Neural cell (in vitro differentiated cells): ENCODE data around the gene FZD7.

ENCODE experiments used
- CTCF ChIP-seq: fragments of 450-650 bp; IDR thresholded peaks from 2 replicates; pipeline ENCODE4 v1.5.1; 2014; ENCODE audit warnings: antibody characterized with exemption, mild to moderate bottlenecking, moderate library complexity; ENCODE audit not compliant: poor library complexity, severe bottlenecking
- EZH2 ChIP-seq: fragments of 200-600, 300-800 bp; shearing (Covaris generic), sonication (generic); IDR thresholded peaks from 2 replicates; pipeline ENCODE4 v1.6.1; 2014; ENCODE audit warnings: antibody characterized with exemption, low read length, borderline replicate concordance, mild to moderate bottlenecking; ENCODE audit not compliant: insufficient read depth, poor library complexity, severe bottlenecking
- RAD21 ChIP-seq: fragments of 450-650 bp; conservative IDR thresholded peaks from 2 replicates; pipeline ENCODE4 v1.6.1; 2014; ENCODE audit warnings: antibody characterized with exemption, mild to moderate bottlenecking, moderate library complexity
- REST ChIP-seq: IDR thresholded peaks from 2 replicates; pipeline ENCODE4 v1.6.1; 2012; ENCODE audit warnings: borderline replicate concordance

- TF ChIP-seq CTCF: no peak
- no peak for TF ChIP-seq REST
- TF ChIP-seq RAD21: no peak
- TF ChIP-seq EZH2: no peak
Observed at GRCh38 chr2:202064881-202065230, 31.2 kb downstream of the FZD7 start.
